Measurements from ENCODE around the gene GOLGA5.
"Not testable (repeated sequence)": the region's sequence is repeated elsewhere in the genome, so short reads cannot be mapped to it uniquely, and the experiment has no call there.

Gene GOLGA5

GRCh38 chr14:92778868-92779565 lies 15.1 kb upstream of the GOLGA5 start:
- not testable (repeated sequence) for DNase-seq

GRCh38 chr14:92780444-92781232 lies 13.5 kb upstream of the GOLGA5 start:
- no peak for DNase-seq

- no peak for DNase-seq
These were observed 12.8 kb upstream of the GOLGA5 start for GRCh38 chr14:92781350-92781749.

GRCh38 chr14:92783813-92784431 lies 10.2 kb upstream of the GOLGA5 start:
- DNase-seq: no peak

GRCh38 chr14:92785667-92786426 lies 8.3 kb upstream of the GOLGA5 start:
- no peak for DNase-seq

- DNase-seq: no peak
These were observed 7.7 kb upstream of the GOLGA5 start for GRCh38 chr14:92786427-92786756.

GRCh38 chr14:92787554-92787953 lies 6.6 kb upstream of the GOLGA5 start:
- DNase-seq: no peak

- no peak for DNase-seq
These were observed 4.5 kb upstream of the GOLGA5 start for GRCh38 chr14:92789457-92790089.

GRCh38 chr14:92792885-92793284 lies 1.2 kb upstream of the GOLGA5 start:
- DNase-seq: no peak

- peak in 1 of 2 experiments; percentile 29 for DNase-seq
These were observed 439 bp downstream of the GOLGA5 start for GRCh38 chr14:92794547-92794941.

GRCh38 chr14:92794961-92795360 lies 856 bp downstream of the GOLGA5 start:
- DNase-seq: no peak

GRCh38 chr14:92797935-92798653 lies 4.0 kb downstream of the GOLGA5 start:
- no peak for DNase-seq

- no peak for DNase-seq
These were observed 4.7 kb downstream of the GOLGA5 start for GRCh38 chr14:92798811-92799210.

GRCh38 chr14:92800012-92800411 lies 5.9 kb downstream of the GOLGA5 start:
- DNase-seq: no peak

- DNase-seq: no peak
These were observed 6.4 kb downstream of the GOLGA5 start for GRCh38 chr14:92800525-92800924.

- no peak for DNase-seq
These were observed 7.8 kb downstream of the GOLGA5 start for GRCh38 chr14:92801917-92802316.

GRCh38 chr14:92802678-92803077 lies 8.6 kb downstream of the GOLGA5 start:
- no peak for DNase-seq

GRCh38 chr14:92813201-92813600 lies 19.1 kb downstream of the GOLGA5 start:
- no peak for DNase-seq

- DNase-seq: no peak
These were observed 25.0 kb downstream of the GOLGA5 start for GRCh38 chr14:92819011-92819597.

- DNase-seq: not testable (repeated sequence)
These were observed 25.8 kb downstream of the GOLGA5 start for GRCh38 chr14:92819680-92820535.

GRCh38 chr14:92820536-92820840 lies 26.4 kb downstream of the GOLGA5 start:
- DNase-seq: not testable (repeated sequence)
